ENCODE measurements around the gene SIN3A.

DNA sequence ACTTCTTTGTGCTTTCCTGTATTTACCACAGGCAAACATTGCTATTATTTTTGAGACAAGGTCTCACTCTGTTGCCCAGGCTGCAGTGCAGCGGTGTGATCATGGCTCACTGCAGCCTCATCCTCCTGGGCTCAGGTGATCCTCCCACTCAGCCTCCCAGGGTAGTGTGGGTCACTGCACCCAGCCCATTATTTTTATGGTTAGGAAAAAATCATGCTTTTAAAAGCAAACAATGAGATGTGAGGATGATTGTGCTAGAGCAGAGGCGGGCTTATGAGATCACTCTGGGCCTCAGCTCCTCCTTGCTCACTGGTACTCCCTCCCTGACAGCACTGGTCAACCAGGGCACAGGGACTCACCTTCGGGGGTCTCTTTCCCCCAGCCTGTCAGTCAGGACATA, 85.3 kb downstream of the SIN3A start:
- TF ChIP-seq CTCF (IDR thresholded peaks at IDR 0.05 in 8 of 11, conservative IDR thresholded peaks at IDR 0.05 in 3 of 11): no peak
- no peak for TF ChIP-seq POLR2A (IDR thresholded peaks at IDR 0.05)

Data from spleen (tissue), 7 donors.